Tibial nerve (tissue), 4 donors: ENCODE results near the gene KRT32.

ENCODE experiments used
- CTCF ChIP-seq, 5 experiments: fragments of 200-600 bp in 3 of 5; fragments of 450-650 bp in 2 of 5; sonication (generic) in 3 of 5; IDR thresholded peaks; one replicate each; pipeline ENCODE4 v1.5.1; 2016 to 2019; ENCODE audit warnings: antibody characterized with exemption in 5 of 5, mild to moderate bottlenecking in 3 of 5, moderate library complexity in 2 of 5
- EP300 ChIP-seq, 2 donors: sonication (generic); formaldehyde crosslinking; IDR thresholded peaks; one replicate each; pipeline ENCODE4 v1.6.1; 2017; ENCODE audit warnings: antibody characterized with exemption in 2 of 2, mild to moderate bottlenecking in 1 of 2

DNA sequence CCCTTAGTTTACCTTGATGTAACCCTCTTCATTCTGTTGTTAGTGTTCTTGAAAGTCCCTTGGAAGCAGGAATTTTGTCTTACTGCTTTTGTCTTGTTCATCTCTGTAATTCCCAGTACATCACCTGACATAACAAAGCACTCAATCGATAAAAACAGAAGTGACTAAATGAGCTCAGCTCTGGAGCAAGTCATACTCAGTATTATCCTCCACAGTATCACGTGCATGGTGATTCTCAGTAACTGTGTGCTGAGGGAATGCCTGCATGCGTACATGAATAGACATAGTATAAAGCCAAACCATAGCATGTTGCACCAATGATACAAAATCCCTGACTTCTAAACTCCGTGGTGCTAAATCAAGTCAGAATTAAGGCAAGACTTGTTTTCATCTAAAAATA, 33.6 kb downstream of the KRT32 start:
- TF ChIP-seq CTCF (IDR thresholded peaks at IDR 0.05) (no peak), EP300 (IDR thresholded peaks at IDR 0.05) (no peak)
